ENCODE measurements around the gene LNPEP. TPM values are rescaled to one million over a fixed set of nuclear protein-coding genes. Genes with fewer than 3 reads are reported as not detected.

Gene LNPEP
- total and polyA plus RNA-seq, 2 of the 13 experiments (the other 11 are each of a cell fraction or from before 2014, with no cell fraction given), result 8.0 to 16.9 TPM

DNA sequence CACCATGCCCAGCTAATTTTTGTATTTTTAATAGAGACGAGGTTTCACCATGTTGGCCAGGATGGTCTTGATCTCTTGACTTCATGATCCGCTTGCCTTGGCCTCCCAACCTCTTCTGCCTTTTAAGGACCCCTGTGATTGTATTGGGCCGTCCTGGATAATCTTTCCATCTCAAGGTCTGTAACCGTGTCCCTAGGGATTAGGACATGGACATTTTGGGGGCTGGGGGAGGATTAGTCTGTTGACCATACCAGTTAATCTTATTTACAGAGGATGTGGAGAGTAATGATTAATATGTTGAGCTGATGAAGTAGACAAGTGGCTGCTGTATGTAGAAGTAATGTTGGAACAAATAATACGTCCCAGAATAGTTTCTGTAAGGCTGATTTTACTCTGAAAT lies 23.1 kb downstream of the LNPEP start (continued):
- TF ChIP-seq, protein P1, sequence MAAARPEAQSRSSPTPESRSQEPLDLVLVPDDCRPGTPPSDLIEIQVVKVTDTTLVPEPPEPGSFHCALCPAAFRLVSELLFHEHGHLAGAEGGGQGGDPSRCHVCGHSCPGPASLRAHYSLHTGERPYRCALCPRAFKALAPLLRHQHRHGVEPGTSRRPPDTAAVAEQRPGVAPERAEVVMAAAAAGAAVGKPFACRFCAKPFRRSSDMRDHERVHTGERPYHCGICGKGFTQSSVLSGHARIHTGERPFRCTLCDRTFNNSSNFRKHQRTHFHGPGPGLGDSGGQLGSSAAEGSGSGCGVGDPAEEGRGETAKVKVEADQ (CRISPR knock-in tag; IDR thresholded peaks at IDR 0.05; ENCODE audit: borderline replicate concordance), result no peak
- TF ChIP-seq FOSL1 (CRISPR knock-in tag; IDR thresholded peaks at IDR 0.05; ENCODE audit: borderline replicate concordance), result no peak
- TF ChIP-seq DMAP1 (CRISPR knock-in tag; IDR thresholded peaks at IDR 0.05), result no peak
- no peak for TF ChIP-seq ZNF382 (CRISPR knock-in tag; IDR thresholded peaks at IDR 0.05; ENCODE audit: borderline replicate concordance)
- peak; percentile 49; the same call in 1 of the 2 replicates for TF ChIP-seq HNF4A (CRISPR knock-in tag; IDR thresholded peaks at IDR 0.05)
- no peak for TF ChIP-seq ATM (IDR thresholded peaks at IDR 0.05; ENCODE audit: borderline replicate concordance)
- TF ChIP-seq ELF3 (CRISPR knock-in tag; IDR thresholded peaks at IDR 0.05), result no peak
- no peak for TF ChIP-seq FOXK2 (IDR thresholded peaks at IDR 0.05)
- peak; percentile 88 for TF ChIP-seq PITX1 (CRISPR knock-in tag; IDR thresholded peaks at IDR 0.05)
- no peak for TF ChIP-seq EP300 (IDR thresholded peaks at IDR 0.05; ENCODE audit: low read depth in 2 of 2, low read length in 2 of 2)
- TF ChIP-seq EP300 (CRISPR knock-in tag; IDR thresholded peaks at IDR 0.05; ENCODE audit: borderline replicate concordance), result no peak
- no peak for TF ChIP-seq ZKSCAN1 (IDR thresholded peaks at IDR 0.05; ENCODE audit: low read length)
- TF ChIP-seq TCF12 (IDR thresholded peaks at IDR 0.05), result no peak
- TF ChIP-seq TCF12 (CRISPR knock-in tag; IDR thresholded peaks at IDR 0.05), result no peak
- TF ChIP-seq, protein P2, sequence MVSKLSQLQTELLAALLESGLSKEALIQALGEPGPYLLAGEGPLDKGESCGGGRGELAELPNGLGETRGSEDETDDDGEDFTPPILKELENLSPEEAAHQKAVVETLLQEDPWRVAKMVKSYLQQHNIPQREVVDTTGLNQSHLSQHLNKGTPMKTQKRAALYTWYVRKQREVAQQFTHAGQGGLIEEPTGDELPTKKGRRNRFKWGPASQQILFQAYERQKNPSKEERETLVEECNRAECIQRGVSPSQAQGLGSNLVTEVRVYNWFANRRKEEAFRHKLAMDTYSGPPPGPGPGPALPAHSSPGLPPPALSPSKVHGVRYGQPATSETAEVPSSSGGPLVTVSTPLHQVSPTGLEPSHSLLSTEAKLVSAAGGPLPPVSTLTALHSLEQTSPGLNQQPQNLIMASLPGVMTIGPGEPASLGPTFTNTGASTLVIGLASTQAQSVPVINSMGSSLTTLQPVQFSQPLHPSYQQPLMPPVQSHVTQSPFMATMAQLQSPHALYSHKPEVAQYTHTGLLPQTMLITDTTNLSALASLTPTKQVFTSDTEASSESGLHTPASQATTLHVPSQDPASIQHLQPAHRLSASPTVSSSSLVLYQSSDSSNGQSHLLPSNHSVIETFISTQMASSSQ (IDR thresholded peaks at IDR 0.05; ENCODE audit: low read depth), result no peak; the same call in 1 of the 2 replicates
- TF ChIP-seq, protein P2 (CRISPR knock-in tag; IDR thresholded peaks at IDR 0.05; ENCODE audit: borderline replicate concordance), result peak; percentile 63; the same call in 1 of the 2 replicates
- TF ChIP-seq, protein P3, sequence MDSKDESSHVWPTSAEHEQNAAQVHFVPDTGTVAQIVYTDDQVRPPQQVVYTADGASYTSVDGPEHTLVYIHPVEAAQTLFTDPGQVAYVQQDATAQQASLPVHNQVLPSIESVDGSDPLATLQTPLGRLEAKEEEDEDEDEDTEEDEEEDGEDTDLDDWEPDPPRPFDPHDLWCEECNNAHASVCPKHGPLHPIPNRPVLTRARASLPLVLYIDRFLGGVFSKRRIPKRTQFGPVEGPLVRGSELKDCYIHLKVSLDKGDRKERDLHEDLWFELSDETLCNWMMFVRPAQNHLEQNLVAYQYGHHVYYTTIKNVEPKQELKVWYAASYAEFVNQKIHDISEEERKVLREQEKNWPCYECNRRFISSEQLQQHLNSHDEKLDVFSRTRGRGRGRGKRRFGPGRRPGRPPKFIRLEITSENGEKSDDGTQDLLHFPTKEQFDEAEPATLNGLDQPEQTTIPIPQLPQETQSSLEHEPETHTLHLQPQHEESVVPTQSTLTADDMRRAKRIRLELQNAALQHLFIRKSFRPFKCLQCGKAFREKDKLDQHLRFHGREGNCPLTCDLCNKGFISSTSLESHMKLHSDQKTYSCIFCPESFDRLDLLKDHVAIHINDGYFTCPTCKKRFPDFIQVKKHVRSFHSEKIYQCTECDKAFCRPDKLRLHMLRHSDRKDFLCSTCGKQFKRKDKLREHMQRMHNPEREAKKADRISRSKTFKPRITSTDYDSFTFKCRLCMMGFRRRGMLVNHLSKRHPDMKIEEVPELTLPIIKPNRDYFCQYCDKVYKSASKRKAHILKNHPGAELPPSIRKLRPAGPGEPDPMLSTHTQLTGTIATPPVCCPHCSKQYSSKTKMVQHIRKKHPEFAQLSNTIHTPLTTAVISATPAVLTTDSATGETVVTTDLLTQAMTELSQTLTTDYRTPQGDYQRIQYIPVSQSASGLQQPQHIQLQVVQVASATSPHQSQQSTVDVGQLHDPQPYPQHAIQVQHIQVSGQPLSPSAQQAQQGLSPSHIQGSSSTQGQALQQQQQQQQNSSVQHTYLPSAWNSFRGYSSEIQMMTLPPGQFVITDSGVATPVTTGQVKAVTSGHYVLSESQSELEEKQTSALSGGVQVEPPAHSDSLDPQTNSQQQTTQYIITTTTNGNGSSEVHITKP (CRISPR knock-in tag; IDR thresholded peaks at IDR 0.05; ENCODE audit: low read depth), result peak; percentile 64; the same call in 1 of the 2 replicates
- TF ChIP-seq FOXA1 (IDR thresholded peaks at IDR 0.05), result no peak
- TF ChIP-seq FOXA1 (CRISPR knock-in tag; IDR thresholded peaks at IDR 0.05), result peak; percentile 62
- TF ChIP-seq, protein P4, sequence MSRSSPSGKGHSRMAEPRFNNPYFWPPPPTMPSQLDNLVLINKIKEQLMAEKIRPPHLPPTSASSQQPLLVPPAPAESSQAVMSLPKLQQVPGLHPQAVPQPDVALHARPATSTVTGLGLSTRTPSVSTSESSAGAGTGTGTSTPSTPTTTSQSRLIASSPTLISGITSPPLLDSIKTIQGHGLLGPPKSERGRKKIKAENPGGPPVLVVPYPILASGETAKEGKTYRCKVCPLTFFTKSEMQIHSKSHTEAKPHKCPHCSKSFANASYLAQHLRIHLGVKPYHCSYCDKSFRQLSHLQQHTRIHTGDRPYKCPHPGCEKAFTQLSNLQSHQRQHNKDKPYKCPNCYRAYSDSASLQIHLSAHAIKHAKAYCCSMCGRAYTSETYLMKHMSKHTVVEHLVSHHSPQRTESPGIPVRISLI (CRISPR knock-in tag; IDR thresholded peaks at IDR 0.05; ENCODE audit: borderline replicate concordance), result no peak
- no peak for TF ChIP-seq ZNF235 (CRISPR knock-in tag; IDR thresholded peaks at IDR 0.05; ENCODE audit: borderline replicate concordance)
- TF ChIP-seq ZFP90 (CRISPR knock-in tag; IDR thresholded peaks at IDR 0.05; ENCODE audit: borderline replicate concordance), result no peak

Data from HepG2 (cell line).